ENCODE data around the gene DGKH. TPM values are rescaled to one million over a fixed set of nuclear protein-coding genes. Genes with fewer than 3 reads are reported as not detected.

Gene DGKH
- total and polyA plus RNA-seq, 4 donors, result 0.88 to 32.8 (median 16.4) TPM

GRCh38 chr13:42108217-42108616 lies 59.8 kb downstream of the DGKH start:
- no peaks in the 10 kb centered on the region for H3K4me1 ChIP-seq (ENCODE audit: control insufficient read depth in 1 of 2, insufficient read depth in 2 of 2, low read length in 2 of 2)
- DNase-seq (no peak), ATAC-seq (ENCODE audit: low FRiP score) (no peak)
- H3K36me3 ChIP-seq (ENCODE audit: control insufficient read depth in 1 of 2, insufficient read depth in 2 of 2, low read length in 1 of 2), result no peaks in the 10 kb centered on the region
- intact Hi-C loops (cut with DNase I), result loop anchor here (5.0 to 10.0 kb wide), 3 partner anchors 61 to 203 kb away; partner anchors contain the start of gene DGKH (in 1 of the 2)
- H3K4me3 ChIP-seq (ENCODE audit: low read length in 2 of 2), result no peak overlapping the region
- peaks cover 2% of the 10 kb centered on the region for H3K9me3 ChIP-seq (ENCODE audit: control insufficient read depth, low read length)
- no peaks in the 10 kb centered on the region for H3K27me3 ChIP-seq (ENCODE audit: control insufficient read depth in 1 of 2, insufficient read depth in 2 of 2, low read length in 1 of 2)
- 91 to 94% methylated on average over 4 of the region's 4 CpGs for WGBS, 2 donors
- no peak overlapping the region for H3K27ac ChIP-seq (ENCODE audit: low read depth in 1 of 2, low read length in 2 of 2)

- Histone ChIP-seq H3K9me3 (ENCODE audit: control insufficient read depth, low read length) (no peaks in the 10 kb centered on the region), H3K27ac (ENCODE audit: low read depth in 1 of 2, low read length in 2 of 2) (no peak overlapping the region), H3K36me3 (ENCODE audit: control insufficient read depth in 1 of 2, insufficient read depth in 2 of 2, low read length in 1 of 2) (no peaks in the 10 kb centered on the region), H3K4me3 (ENCODE audit: low read length in 2 of 2) (no peak overlapping the region), H3K4me1 (ENCODE audit: control insufficient read depth in 1 of 2, insufficient read depth in 2 of 2, low read length in 2 of 2) (no peaks in the 10 kb centered on the region), H3K27me3 (ENCODE audit: control insufficient read depth in 1 of 2, insufficient read depth in 2 of 2, low read length in 1 of 2) (no peaks in the 10 kb centered on the region)
- intact Hi-C loops (cut with DNase I), result loop anchor here (2.0 to 10.0 kb wide), 5 partner anchors 63 to 443 kb away; partner anchors contain the start of gene DGKH (in 1 of the 2)
- no peak for DNase-seq
- ATAC-seq (ENCODE audit: low FRiP score), result no peak
- WGBS, 2 donors, result 98% methylated on average over 2 of the region's 2 CpGs
These were observed 61.5 kb downstream of the DGKH start for GRCh38 chr13:42109957-42110356.

DNA sequence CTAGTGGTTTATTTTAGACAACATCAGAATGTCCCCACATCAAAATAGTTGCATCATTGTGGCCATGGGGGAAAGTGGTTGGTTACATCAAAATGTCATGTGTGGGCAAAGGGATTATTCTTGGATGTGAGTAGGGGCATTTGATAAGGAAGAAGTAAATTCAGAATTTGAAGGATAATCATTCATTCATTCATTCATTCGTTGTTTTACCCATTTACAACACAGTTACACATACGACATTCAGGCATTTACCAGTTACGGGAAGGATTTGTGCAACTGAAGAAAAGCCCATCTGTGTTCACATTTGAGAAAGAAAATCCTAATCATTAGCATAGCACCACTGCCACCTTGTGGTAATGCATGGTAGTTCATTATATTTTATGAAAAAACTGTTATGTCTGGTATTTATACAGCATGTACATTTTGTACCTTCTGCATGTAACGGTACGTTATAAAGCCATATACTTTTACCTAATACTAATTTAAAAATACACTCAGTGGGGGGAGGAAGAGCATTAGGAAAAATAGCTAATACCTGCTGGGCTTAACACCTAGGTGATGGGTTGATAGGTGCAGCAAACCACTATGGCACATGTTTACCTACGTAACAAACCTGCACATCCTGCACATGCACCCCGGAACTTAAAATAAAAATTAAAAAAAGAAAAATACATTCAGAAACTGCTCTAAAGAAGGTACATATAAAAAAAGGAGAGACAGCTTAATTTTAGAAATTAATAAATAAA lies 62.1 kb downstream of the DGKH start:
- no peak for DNase-seq
- peak; percentile 80 for ATAC-seq (ENCODE audit: low FRiP score)
- whole genome bisulfite sequencing, 2 donors, result 13% methylated on average over 7 of the region's 7 CpGs
- H3K27me3 ChIP-seq (ENCODE audit: control insufficient read depth in 1 of 2, insufficient read depth in 2 of 2, low read length in 1 of 2), result no peaks in the 10 kb centered on the region
- H3K9me3 ChIP-seq (ENCODE audit: control insufficient read depth, low read length), result no peaks in the 10 kb centered on the region
- intact Hi-C loops (cut with DNase I), result loop anchor here (2.0 to 5.0 kb wide), 2 partner anchors 442 to 443 kb away; no protein-coding TSS in a partner anchor
- H3K4me3 ChIP-seq (ENCODE audit: low read length in 2 of 2), result no peak overlapping the region
- H3K27ac ChIP-seq (ENCODE audit: low read depth in 1 of 2, low read length in 2 of 2), result no peak overlapping the region
- H3K4me1 ChIP-seq (ENCODE audit: control insufficient read depth in 1 of 2, insufficient read depth in 2 of 2, low read length in 2 of 2), result no peaks in the 10 kb centered on the region
- H3K36me3 ChIP-seq (ENCODE audit: control insufficient read depth in 1 of 2, insufficient read depth in 2 of 2, low read length in 1 of 2), result no peaks in the 10 kb centered on the region

- 57 to 59% methylated on average over 4 of the region's 4 CpGs for WGBS, 2 donors
These were observed 64.4 kb downstream of the DGKH start for GRCh38 chr13:42112864-42113263.

DNA sequence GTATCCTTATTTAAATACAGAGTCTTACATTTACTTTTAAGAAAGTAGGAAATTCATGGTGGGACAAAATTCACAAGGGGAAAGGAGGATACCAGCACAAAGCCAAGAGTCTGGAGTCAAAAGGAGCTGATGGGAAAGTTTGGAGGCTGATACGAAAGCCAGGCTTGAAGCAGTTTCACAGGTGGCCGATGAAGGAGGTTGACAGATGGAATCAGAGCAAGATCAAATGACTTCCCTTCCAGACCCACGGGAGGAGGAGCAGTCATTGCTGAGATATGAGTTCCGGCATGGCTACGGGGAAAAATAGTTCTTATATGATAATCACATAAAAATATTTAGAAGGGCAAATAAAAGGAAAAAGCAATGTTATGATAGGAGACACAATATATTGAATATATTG lies 65.0 kb downstream of the DGKH start:
- Histone ChIP-seq H3K9me3 (ENCODE audit: control insufficient read depth, low read length) (no peaks in the 10 kb centered on the region), H3K4me3 (ENCODE audit: low read length in 2 of 2) (no peak overlapping the region), H3K27ac (ENCODE audit: low read depth in 1 of 2, low read length in 2 of 2) (no peak overlapping the region), H3K27me3 (ENCODE audit: control insufficient read depth in 1 of 2, insufficient read depth in 2 of 2, low read length in 1 of 2) (no peaks in the 10 kb centered on the region), H3K4me1 (ENCODE audit: control insufficient read depth in 1 of 2, insufficient read depth in 2 of 2, low read length in 2 of 2) (no peaks in the 10 kb centered on the region), H3K36me3 (ENCODE audit: control insufficient read depth in 1 of 2, insufficient read depth in 2 of 2, low read length in 1 of 2) (no peaks in the 10 kb centered on the region)
- 56 to 69% methylated on average over 5 of the region's 5 CpGs for WGBS, 2 donors
- intact Hi-C loops (cut with DNase I), result loop anchor here in 1 of 2 donors (5.0 kb wide), 1 partner anchor 446 kb away; no protein-coding TSS in a partner anchor
- DNase-seq (no peak), ATAC-seq (ENCODE audit: low FRiP score) (no peak)

More at GRCh38 chr13:42112864-42113263, 64.4 kb downstream of the DGKH start:
- no peak overlapping the region for H3K27ac ChIP-seq (ENCODE audit: low read depth in 1 of 2, low read length in 2 of 2)
- intact Hi-C loops (cut with DNase I), result loop anchor here in 1 of 2 donors (5.0 kb wide), 1 partner anchor 446 kb away; no protein-coding TSS in a partner anchor
- no peaks in the 10 kb centered on the region for H3K27me3 ChIP-seq (ENCODE audit: control insufficient read depth in 1 of 2, insufficient read depth in 2 of 2, low read length in 1 of 2)
- no peak for DNase-seq
- H3K4me3 ChIP-seq (ENCODE audit: low read length in 2 of 2), result no peak overlapping the region
- no peak for ATAC-seq (ENCODE audit: low FRiP score)
- no peaks in the 10 kb centered on the region for H3K36me3 ChIP-seq (ENCODE audit: control insufficient read depth in 1 of 2, insufficient read depth in 2 of 2, low read length in 1 of 2)
- no peaks in the 10 kb centered on the region for H3K9me3 ChIP-seq (ENCODE audit: control insufficient read depth, low read length)
- no peaks in the 10 kb centered on the region for H3K4me1 ChIP-seq (ENCODE audit: control insufficient read depth in 1 of 2, insufficient read depth in 2 of 2, low read length in 2 of 2)

- Histone ChIP-seq H3K9me3 (ENCODE audit: control insufficient read depth, low read length) (no peaks in the 10 kb centered on the region), H3K4me1 (ENCODE audit: control insufficient read depth in 1 of 2, insufficient read depth in 2 of 2, low read length in 2 of 2) (no peaks in the 10 kb centered on the region), H3K27me3 (ENCODE audit: control insufficient read depth in 1 of 2, insufficient read depth in 2 of 2, low read length in 1 of 2) (no peaks in the 10 kb centered on the region), H3K27ac (ENCODE audit: low read depth in 1 of 2, low read length in 2 of 2) (no peak overlapping the region), H3K36me3 (ENCODE audit: control insufficient read depth in 1 of 2, insufficient read depth in 2 of 2, low read length in 1 of 2) (no peaks in the 10 kb centered on the region), H3K4me3 (ENCODE audit: low read length in 2 of 2) (no peak overlapping the region)
- ATAC-seq (ENCODE audit: low FRiP score) (no peak), DNase-seq (no peak)
- intact Hi-C loops (cut with DNase I), result loop anchor here in 1 of 2 donors (5.0 kb wide), 1 partner anchor 447 kb away; no protein-coding TSS in a partner anchor
- 67 to 76% methylated on average over 4 of the region's 4 CpGs for WGBS, 2 donors
These were observed 65.8 kb downstream of the DGKH start for GRCh38 chr13:42114278-42114677.

GRCh38 chr13:42114912-42115311 lies 66.5 kb downstream of the DGKH start:
- Histone ChIP-seq H3K4me3 (ENCODE audit: low read length in 2 of 2) (no peak overlapping the region), H3K9me3 (ENCODE audit: control insufficient read depth, low read length) (no peaks in the 10 kb centered on the region), H3K27ac (ENCODE audit: low read depth in 1 of 2, low read length in 2 of 2) (no peak overlapping the region), H3K27me3 (ENCODE audit: control insufficient read depth in 1 of 2, insufficient read depth in 2 of 2, low read length in 1 of 2) (no peaks in the 10 kb centered on the region), H3K4me1 (ENCODE audit: control insufficient read depth in 1 of 2, insufficient read depth in 2 of 2, low read length in 2 of 2) (no peaks in the 10 kb centered on the region), H3K36me3 (ENCODE audit: control insufficient read depth in 1 of 2, insufficient read depth in 2 of 2, low read length in 1 of 2) (no peaks in the 10 kb centered on the region)
- 34 to 42% methylated on average over 4 of the region's 4 CpGs for WGBS, 2 donors
- intact Hi-C loops (cut with DNase I), result loop anchor here in 1 of 2 donors (5.0 kb wide), 1 partner anchor 448 kb away; no protein-coding TSS in a partner anchor
- ATAC-seq (ENCODE audit: low FRiP score) (no peak), DNase-seq (no peak)

- Histone ChIP-seq H3K4me1 (ENCODE audit: control insufficient read depth in 1 of 2, insufficient read depth in 2 of 2, low read length in 2 of 2) (no peaks in the 10 kb centered on the region), H3K4me3 (ENCODE audit: low read length in 2 of 2) (no peak overlapping the region), H3K36me3 (ENCODE audit: control insufficient read depth in 1 of 2, insufficient read depth in 2 of 2, low read length in 1 of 2) (no peaks in the 10 kb centered on the region), H3K27ac (ENCODE audit: low read depth in 1 of 2, low read length in 2 of 2) (no peak overlapping the region), H3K27me3 (ENCODE audit: control insufficient read depth in 1 of 2, insufficient read depth in 2 of 2, low read length in 1 of 2) (no peaks in the 10 kb centered on the region), H3K9me3 (ENCODE audit: control insufficient read depth, low read length) (no peaks in the 10 kb centered on the region)
- 84 to 87% methylated on average over 2 of the region's 2 CpGs for WGBS, 2 donors
- no peak for DNase-seq
- intact Hi-C loops (cut with DNase I), result no loop called here
- no peak for ATAC-seq (ENCODE audit: low FRiP score)
These were observed 67.8 kb downstream of the DGKH start for GRCh38 chr13:42116225-42116624.

DNA sequence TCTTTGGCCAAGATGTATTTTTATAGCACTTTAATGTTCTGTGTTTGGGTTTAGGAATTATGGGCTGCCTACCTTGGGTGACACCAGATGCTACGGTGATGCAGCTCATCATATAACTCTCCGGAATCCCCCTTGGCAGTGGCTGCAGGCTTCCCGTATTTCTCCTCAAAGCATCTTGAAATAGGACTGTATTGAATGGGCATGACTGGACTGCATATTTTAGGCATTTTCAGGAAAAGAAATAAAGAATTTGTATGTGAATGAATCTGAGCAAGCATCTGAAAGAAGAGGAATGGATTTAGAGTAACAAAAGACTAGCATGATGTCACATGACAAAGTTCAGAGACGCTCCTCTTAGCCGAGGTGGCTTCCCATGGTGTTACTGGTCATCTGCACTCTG lies 70.6 kb downstream of the DGKH start:
- no peak overlapping the region for H3K27ac ChIP-seq (ENCODE audit: low read depth in 1 of 2, low read length in 2 of 2)
- H3K9me3 ChIP-seq (ENCODE audit: control insufficient read depth, low read length), result no peaks in the 10 kb centered on the region
- DNase-seq (no peak), ATAC-seq (ENCODE audit: low FRiP score) (no peak)
- H3K36me3 ChIP-seq (ENCODE audit: control insufficient read depth in 1 of 2, insufficient read depth in 2 of 2, low read length in 1 of 2), result no peaks in the 10 kb centered on the region
- no peaks in the 10 kb centered on the region for H3K4me1 ChIP-seq (ENCODE audit: control insufficient read depth in 1 of 2, insufficient read depth in 2 of 2, low read length in 2 of 2)
- 95 to 96% methylated on average over 5 of the region's 5 CpGs for WGBS, 2 donors
- H3K27me3 ChIP-seq (ENCODE audit: control insufficient read depth in 1 of 2, insufficient read depth in 2 of 2, low read length in 1 of 2), result no peaks in the 10 kb centered on the region
- no peak overlapping the region for H3K4me3 ChIP-seq (ENCODE audit: low read length in 2 of 2)
- intact Hi-C loops (cut with DNase I), result no loop called here
